CD4-positive, alpha-beta T cell (primary cell): Measurements from ENCODE around the gene ZNF438. TPM values are rescaled to one million over a fixed set of nuclear protein-coding genes. Genes with fewer than 3 reads are reported as not detected.

Experiments
- ATAC-seq: fragments of 200-7000 bp; cut with Tn5 transposase; one replicate; pipeline ENCODE4 v1.10.0; 2022; ENCODE audit warnings: mild to moderate bottlenecking; ENCODE audit not compliant: poor library complexity
- CTCF ChIA-PET: fragments of 350-600 bp; sonication (Branson Sonifier 250); formaldehyde crosslinking; loops from one replicate; lab custom pipeline; 2021; ENCODE audit warnings: antibody characterized with exemption, inconsistent platforms; lab: Charles Lee
- POLR2A ChIA-PET: fragments of 350-600 bp; sonication (Branson Sonifier 250); formaldehyde crosslinking; loops from one replicate; lab custom pipeline; 2021; ENCODE audit warnings: antibody characterized with exemption, inconsistent platforms; lab: Charles Lee
- DNase-seq, 14 experiments: peaks; one replicate each; pipeline ENCODE4 v3.0.0-alpha.2; 2013 to 2020; ENCODE audit warnings: mixed read lengths in 2 of 14
- H3K27ac ChIP-seq, 2 donors: one replicate each; pipeline versions ENCODE4 v1.5.1 to v1.7.0; 2013; ENCODE audit warnings: low read length in 2 of 2, low read depth in 1 of 2, mild to moderate bottlenecking in 1 of 2
- H3K27me3 ChIP-seq, 2 experiments: 1 replicate in 1 of 2; 2 replicates in 1 of 2; pipeline versions ENCODE4 v1.6.1 to v1.7.0; 2013; ENCODE audit warnings: low read length in 2 of 2, control low read depth in 1 of 2, mild to moderate bottlenecking in 1 of 2, moderate library complexity in 1 of 2; ENCODE audit not compliant: insufficient read depth in 2 of 2, control insufficient read depth in 1 of 2
- H3K36me3 ChIP-seq: one replicate; pipeline ENCODE4 v1.6.1; 2013; ENCODE audit warnings: low read length, control low read depth; ENCODE audit not compliant: insufficient read depth
- H3K4me1 ChIP-seq: one replicate; pipeline ENCODE4 v1.6.1; 2013; ENCODE audit warnings: low read length, control low read depth; ENCODE audit not compliant: insufficient read depth
- H3K4me3 ChIP-seq: one replicate; pipeline ENCODE4 v1.5.1; 2013; ENCODE audit warnings: mild to moderate bottlenecking, low read length, moderate library complexity
- H3K9me3 ChIP-seq, 2 experiments: 1 replicate in 1 of 2; 2 replicates in 1 of 2; pipeline versions ENCODE4 v1.6.1 to v1.7.0; 2013; ENCODE audit warnings: low read length in 2 of 2, mild to moderate bottlenecking in 2 of 2, control low read depth in 1 of 2, moderate library complexity in 1 of 2; ENCODE audit not compliant: control insufficient read depth in 1 of 2, insufficient read depth in 1 of 2
- H3K27ac Mint-ChIP-seq: one replicate; pipeline ENCODE4 v1.8.0; 2020; ENCODE audit warnings: mixed read lengths
- H3K27me3 Mint-ChIP-seq: one replicate; pipeline ENCODE4 v1.8.0; 2021; ENCODE audit warnings: mixed read lengths
- H3K36me3 Mint-ChIP-seq: one replicate; pipeline ENCODE4 v1.8.0; 2021; ENCODE audit warnings: low read depth, mixed read lengths
- H3K4me1 Mint-ChIP-seq: one replicate; pipeline ENCODE4 v1.8.0; 2021; ENCODE audit warnings: low read depth, mixed read lengths
- H3K4me3 Mint-ChIP-seq: one replicate; pipeline ENCODE4 v1.8.0; 2020; ENCODE audit warnings: mild to moderate bottlenecking, mixed read lengths
- H3K9me3 Mint-ChIP-seq: one replicate; pipeline ENCODE4 v1.8.0; 2020; ENCODE audit warnings: mixed read lengths
- CTCF ChIP-seq: fragments of 200-600 bp; IDR thresholded peaks from one replicate; pipeline ENCODE4 v1.8.0; 2022; ENCODE audit warnings: antibody characterized with exemption, mild to moderate bottlenecking
- intact Hi-C, 2 experiments: fragments of 100-400 bp; cut with DNase I in 1 of 2; cut with micrococcal nuclease in 1 of 2; formaldehyde crosslinking; loops; one replicate each; pipeline versions ENCODE4 v1.15.1 to v1.9.0; 2023 to 2025; cut with DNase I, micrococcal nuclease
- total RNA-seq, 174 experiments: library from RNA in 2 of 174; stranded (reverse) in 2 of 174; gene quantifications; one replicate each; pipeline ENCODE4 v1.2.3 and lab custom pipeline; 2021 to 2026

Gene ZNF438
- total RNA-seq, 2 experiments from 2014 or later: 1.9 to 2.0 TPM

- H3K4me1 ChIP-seq: no peaks in the 10 kb centered on the region
- no peaks in the 10 kb centered on the region for H3K27me3 ChIP-seq
- H3K36me3 Mint-ChIP-seq: no peaks in the 10 kb centered on the region
- CTCF ChIA-PET: no interaction called here
- no peak for TF ChIP-seq CTCF
- H3K27ac ChIP-seq: no peak overlapping the region
- no peak overlapping the region for H3K27ac Mint-ChIP-seq
- H3K4me1 Mint-ChIP-seq: no peaks in the 10 kb centered on the region
- POLR2A ChIA-PET: no interaction called here
- intact Hi-C loops: no loop called here
- H3K9me3 Mint-ChIP-seq: no peaks in the 10 kb centered on the region
- H3K9me3 ChIP-seq: no peaks in the 10 kb centered on the region
- no peak overlapping the region for H3K4me3 ChIP-seq
- H3K4me3 Mint-ChIP-seq: no peak overlapping the region
- no peak for DNase-seq
- no peak for ATAC-seq
- no peaks in the 10 kb centered on the region for H3K27me3 Mint-ChIP-seq
- H3K36me3 ChIP-seq: no peaks in the 10 kb centered on the region
Measured at GRCh38 chr10:30917067-30917466, 114.6 kb downstream of the ZNF438 start.

DNA sequence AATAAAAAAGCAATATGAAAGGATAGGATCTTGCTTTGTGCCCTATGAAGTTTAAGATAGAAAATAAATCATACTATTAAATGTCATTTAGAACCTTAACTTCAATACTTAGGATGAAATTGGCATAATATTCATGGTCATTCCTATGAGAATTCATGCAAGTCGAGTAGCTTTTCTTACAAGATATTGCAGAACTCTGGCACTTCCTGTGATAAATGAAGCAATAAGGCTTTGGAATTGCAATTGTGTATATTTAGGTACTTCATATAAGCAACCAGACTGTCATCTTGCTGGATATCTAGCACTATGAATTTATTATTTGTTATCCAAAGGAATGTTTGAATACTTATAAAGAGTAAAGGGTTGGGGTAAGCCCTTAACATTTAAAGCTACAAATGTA is 116.5 kb downstream of the ZNF438 start:
- Mint-ChIP-seq H3K4me3 (no peak overlapping the region), H3K27me3 (no peaks in the 10 kb centered on the region), H3K27ac (no peak overlapping the region), H3K9me3 (no peaks in the 10 kb centered on the region), H3K4me1 (no peaks in the 10 kb centered on the region), H3K36me3 (no peaks in the 10 kb centered on the region)
- Histone ChIP-seq H3K27me3 (no peaks in the 10 kb centered on the region), H3K36me3 (no peaks in the 10 kb centered on the region), H3K4me3 (no peak overlapping the region), H3K27ac (no peak overlapping the region), H3K9me3 (no peaks in the 10 kb centered on the region), H3K4me1 (no peaks in the 10 kb centered on the region)
- POLR2A ChIA-PET: no interaction called here
- intact Hi-C loops: no loop called here
- DNase-seq (no peak), ATAC-seq (no peak)
- CTCF ChIA-PET: no interaction called here
- no peak for TF ChIP-seq CTCF

DNA sequence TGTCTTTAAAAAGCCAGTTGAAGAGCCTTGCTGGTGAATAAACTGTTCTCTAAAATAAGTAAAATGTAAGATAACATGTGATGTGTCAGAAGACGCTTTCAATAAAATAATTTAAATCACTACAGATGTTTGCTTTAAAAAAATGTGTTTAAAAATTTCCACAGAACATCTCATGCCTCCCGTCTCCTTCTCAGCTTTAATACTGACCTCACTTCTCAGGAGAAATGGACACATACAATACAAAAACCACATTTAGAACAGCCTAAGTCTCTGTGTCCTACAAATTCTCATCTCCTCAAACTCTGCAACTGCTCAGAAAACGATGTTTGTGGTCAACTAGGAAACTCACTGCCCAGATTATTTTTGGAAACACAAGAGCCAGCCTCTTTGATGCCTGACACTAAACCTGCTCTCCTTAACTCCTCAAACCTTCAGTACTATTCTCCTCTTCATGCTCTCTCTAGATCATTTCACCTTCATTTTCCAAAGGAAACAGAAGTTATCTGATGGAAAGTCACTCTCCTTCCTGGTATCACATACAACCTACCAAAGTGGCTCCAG is 120.3 kb downstream of the ZNF438 start:
- Histone ChIP-seq H3K27me3 (no peaks in the 10 kb centered on the region), H3K4me1 (no peaks in the 10 kb centered on the region), H3K36me3 (no peaks in the 10 kb centered on the region), H3K4me3 (no peak overlapping the region), H3K9me3 (no peaks in the 10 kb centered on the region), H3K27ac (no peak overlapping the region)
- DNase-seq (no peak), ATAC-seq (no peak)
- Mint-ChIP-seq H3K27me3 (no peaks in the 10 kb centered on the region), H3K36me3 (peaks cover 20% of the 10 kb centered on the region), H3K27ac (no peak overlapping the region), H3K9me3 (no peaks in the 10 kb centered on the region), H3K4me3 (no peak overlapping the region), H3K4me1 (no peaks in the 10 kb centered on the region)
- ChIA-PET CTCF (no interaction called here), POLR2A (no interaction called here)
- intact Hi-C loops: no loop called here
- TF ChIP-seq CTCF: no peak
